UCSD-AML1 (cell line): Measurements from ENCODE around the gene ZDHHC3.
"Not testable (repeated sequence)": the region's sequence is repeated elsewhere in the genome, so short reads cannot be mapped to it uniquely, and the experiment has no call there.

Experiments used
- DNase-seq: peaks from one replicate; lab custom pipeline; 2025; ENCODE audit not compliant: unreplicated experiment; lab: John Stamatoyannopoulos, UW

The ZDHHC3 gene

GRCh38 chr3:44996556-44996969, 20.6 kb upstream of the ZDHHC3 start:
- DNase-seq, result no peak

GRCh38 chr3:44995142-44995770, 19.3 kb upstream of the ZDHHC3 start:
- DNase-seq, result no peak

GRCh38 chr3:44993471-44994205, 17.7 kb upstream of the ZDHHC3 start:
- no peak for DNase-seq

- DNase-seq, result peak; percentile 21
These were observed 16.8 kb upstream of the ZDHHC3 start for GRCh38 chr3:44992555-44993470.

- DNase-seq, result no peak
These were observed 15.4 kb upstream of the ZDHHC3 start for GRCh38 chr3:44991326-44991725.

- DNase-seq, result no peak
These were observed 13.8 kb upstream of the ZDHHC3 start for GRCh38 chr3:44989636-44990373.

- no peak for DNase-seq
These were observed 13.2 kb upstream of the ZDHHC3 start for GRCh38 chr3:44989141-44989540.

GRCh38 chr3:44988073-44988472, 12.1 kb upstream of the ZDHHC3 start:
- DNase-seq, result no peak

GRCh38 chr3:44987332-44987731, 11.4 kb upstream of the ZDHHC3 start:
- no peak for DNase-seq

- not testable (repeated sequence) for DNase-seq
These were observed 10.4 kb upstream of the ZDHHC3 start for GRCh38 chr3:44986330-44986729.

GRCh38 chr3:44984335-44984734, 8.4 kb upstream of the ZDHHC3 start:
- DNase-seq, result no peak

GRCh38 chr3:44983484-44983941, 7.5 kb upstream of the ZDHHC3 start:
- no peak for DNase-seq

GRCh38 chr3:44982817-44983216, 6.8 kb upstream of the ZDHHC3 start:
- DNase-seq, result no peak

GRCh38 chr3:44981751-44982150, 5.8 kb upstream of the ZDHHC3 start:
- DNase-seq, result no peak

- DNase-seq, result no peak
These were observed 5.2 kb upstream of the ZDHHC3 start for GRCh38 chr3:44981220-44981619.

- no peak for DNase-seq
These were observed 1.6 kb downstream of the ZDHHC3 start for GRCh38 chr3:44974416-44974815.

- DNase-seq, result no peak
These were observed 5.0 kb downstream of the ZDHHC3 start for GRCh38 chr3:44970926-44971490.

GRCh38 chr3:44969828-44970179, 6.2 kb downstream of the ZDHHC3 start:
- DNase-seq, result no peak

GRCh38 chr3:44969154-44969827, 6.7 kb downstream of the ZDHHC3 start:
- peak; percentile 55 for DNase-seq

- DNase-seq, result no peak
These were observed 7.5 kb downstream of the ZDHHC3 start for GRCh38 chr3:44968447-44968858.
